ENCODE measurements around the gene ASZ1. TPM values are rescaled to one million over a fixed set of nuclear protein-coding genes. Genes with fewer than 3 reads are reported as not detected.

The ASZ1 gene
- total RNA-seq, 1 donor from 2014 or later: not detected

- Mint-ChIP-seq H3K27me3 (ENCODE audit: unreplicated experiment) (no peaks in the 10 kb centered on the region), H3K36me3 (ENCODE audit: unreplicated experiment) (no peaks in the 10 kb centered on the region), H3K9me3 (ENCODE audit: unreplicated experiment) (no peaks in the 10 kb centered on the region), H3K4me1 (ENCODE audit: unreplicated experiment) (no peaks in the 10 kb centered on the region), H3K4me3 (ENCODE audit: unreplicated experiment) (no peak overlapping the region), H3K27ac (ENCODE audit: unreplicated experiment) (no peak overlapping the region)
- no peak for DNase-seq (ENCODE audit: extremely low spot score, unreplicated experiment)
- TF ChIP-seq CTCF (IDR thresholded peaks at IDR 0.05): no peak
These were observed 62.8 kb downstream of the ASZ1 start for GRCh38 chr7:117364339-117365080.

- TF ChIP-seq CTCF (IDR thresholded peaks at IDR 0.05): no peak
- Mint-ChIP-seq H3K27ac (ENCODE audit: unreplicated experiment) (no peak overlapping the region), H3K9me3 (ENCODE audit: unreplicated experiment) (no peaks in the 10 kb centered on the region), H3K36me3 (ENCODE audit: unreplicated experiment) (no peaks in the 10 kb centered on the region), H3K27me3 (ENCODE audit: unreplicated experiment) (no peaks in the 10 kb centered on the region), H3K4me3 (ENCODE audit: unreplicated experiment) (no peak overlapping the region), H3K4me1 (ENCODE audit: unreplicated experiment) (no peaks in the 10 kb centered on the region)
- DNase-seq (ENCODE audit: extremely low spot score, unreplicated experiment): no peak
These were observed 64.9 kb downstream of the ASZ1 start for GRCh38 chr7:117362294-117362888.

- no peak overlapping the region for H3K4me3 Mint-ChIP-seq (ENCODE audit: unreplicated experiment)
- no peak overlapping the region for H3K27ac Mint-ChIP-seq (ENCODE audit: unreplicated experiment)
- peaks cover 16% of the 10 kb centered on the region for H3K27me3 Mint-ChIP-seq (ENCODE audit: unreplicated experiment)
- H3K9me3 Mint-ChIP-seq (ENCODE audit: unreplicated experiment): peaks cover 14% of the 10 kb centered on the region
- H3K36me3 Mint-ChIP-seq (ENCODE audit: unreplicated experiment): peaks cover 8% of the 10 kb centered on the region
- TF ChIP-seq CTCF (IDR thresholded peaks at IDR 0.05): no peak
- no peak for DNase-seq (ENCODE audit: extremely low spot score, unreplicated experiment)
- H3K4me1 Mint-ChIP-seq (ENCODE audit: unreplicated experiment): peaks cover under 1% of the 10 kb centered on the region
These were observed 77.3 kb downstream of the ASZ1 start for GRCh38 chr7:117350027-117350426.

GRCh38 chr7:117349570-117349969 is 77.7 kb downstream of the ASZ1 start:
- peaks cover 8% of the 10 kb centered on the region for H3K36me3 Mint-ChIP-seq (ENCODE audit: unreplicated experiment)
- H3K27ac Mint-ChIP-seq (ENCODE audit: unreplicated experiment): no peak overlapping the region

More at GRCh38 chr7:117349570-117349969, 77.7 kb downstream of the ASZ1 start:
- Mint-ChIP-seq H3K27me3 (ENCODE audit: unreplicated experiment) (peaks cover 16% of the 10 kb centered on the region), H3K4me3 (ENCODE audit: unreplicated experiment) (no peak overlapping the region), H3K9me3 (ENCODE audit: unreplicated experiment) (peaks cover 14% of the 10 kb centered on the region), H3K4me1 (ENCODE audit: unreplicated experiment) (peaks cover 4% of the 10 kb centered on the region)
- TF ChIP-seq CTCF (IDR thresholded peaks at IDR 0.05): no peak
- no peak for DNase-seq (ENCODE audit: extremely low spot score, unreplicated experiment)

All from osteocyte (in vitro differentiated cells).